ENCODE measurements around the gene CASTOR1.

DNA sequence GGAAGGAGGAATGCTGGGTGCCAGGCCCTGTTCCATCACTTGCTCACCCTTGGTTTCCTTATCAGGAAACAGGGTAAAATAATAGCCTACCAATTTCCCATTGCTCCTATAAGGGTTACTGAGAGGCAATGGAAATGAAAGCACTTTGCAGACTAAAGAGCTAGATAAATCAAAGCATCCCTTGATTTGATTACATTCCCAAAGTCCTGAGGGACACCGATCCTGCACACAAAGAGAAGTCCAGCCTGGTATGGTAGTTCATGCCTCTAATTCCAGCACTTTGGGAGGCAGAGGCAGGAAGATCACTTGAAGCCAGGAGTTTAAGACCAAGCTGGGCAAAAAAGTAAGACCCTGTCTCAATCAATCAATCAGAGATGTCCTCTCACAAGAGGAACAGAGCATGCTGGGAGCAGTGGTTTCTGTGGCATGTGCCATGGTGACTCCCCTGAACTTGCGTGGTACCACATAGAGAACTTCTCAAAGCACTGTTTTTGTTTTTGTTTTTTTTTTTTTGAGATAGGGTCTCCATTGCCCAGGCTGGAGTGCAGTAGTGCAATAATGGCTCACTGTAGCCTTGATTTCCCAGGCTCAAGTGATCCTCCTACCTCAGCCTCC is 26.8 kb upstream of the CASTOR1 start:
- TF ChIP-seq ZNF324 (tag by site-specific recombination; IDR thresholded peaks at IDR 0.05), result no peak
- TF ChIP-seq ZNF776 (tag by site-specific recombination; IDR thresholded peaks at IDR 0.05; ENCODE audit: borderline replicate concordance), result no peak
- no peak for TF ChIP-seq ZBTB20 (tag by site-specific recombination; IDR thresholded peaks at IDR 0.05)
- TF ChIP-seq ZFP37 (tag by site-specific recombination; IDR thresholded peaks at IDR 0.05), result no peak
- TF ChIP-seq, protein P1, sequence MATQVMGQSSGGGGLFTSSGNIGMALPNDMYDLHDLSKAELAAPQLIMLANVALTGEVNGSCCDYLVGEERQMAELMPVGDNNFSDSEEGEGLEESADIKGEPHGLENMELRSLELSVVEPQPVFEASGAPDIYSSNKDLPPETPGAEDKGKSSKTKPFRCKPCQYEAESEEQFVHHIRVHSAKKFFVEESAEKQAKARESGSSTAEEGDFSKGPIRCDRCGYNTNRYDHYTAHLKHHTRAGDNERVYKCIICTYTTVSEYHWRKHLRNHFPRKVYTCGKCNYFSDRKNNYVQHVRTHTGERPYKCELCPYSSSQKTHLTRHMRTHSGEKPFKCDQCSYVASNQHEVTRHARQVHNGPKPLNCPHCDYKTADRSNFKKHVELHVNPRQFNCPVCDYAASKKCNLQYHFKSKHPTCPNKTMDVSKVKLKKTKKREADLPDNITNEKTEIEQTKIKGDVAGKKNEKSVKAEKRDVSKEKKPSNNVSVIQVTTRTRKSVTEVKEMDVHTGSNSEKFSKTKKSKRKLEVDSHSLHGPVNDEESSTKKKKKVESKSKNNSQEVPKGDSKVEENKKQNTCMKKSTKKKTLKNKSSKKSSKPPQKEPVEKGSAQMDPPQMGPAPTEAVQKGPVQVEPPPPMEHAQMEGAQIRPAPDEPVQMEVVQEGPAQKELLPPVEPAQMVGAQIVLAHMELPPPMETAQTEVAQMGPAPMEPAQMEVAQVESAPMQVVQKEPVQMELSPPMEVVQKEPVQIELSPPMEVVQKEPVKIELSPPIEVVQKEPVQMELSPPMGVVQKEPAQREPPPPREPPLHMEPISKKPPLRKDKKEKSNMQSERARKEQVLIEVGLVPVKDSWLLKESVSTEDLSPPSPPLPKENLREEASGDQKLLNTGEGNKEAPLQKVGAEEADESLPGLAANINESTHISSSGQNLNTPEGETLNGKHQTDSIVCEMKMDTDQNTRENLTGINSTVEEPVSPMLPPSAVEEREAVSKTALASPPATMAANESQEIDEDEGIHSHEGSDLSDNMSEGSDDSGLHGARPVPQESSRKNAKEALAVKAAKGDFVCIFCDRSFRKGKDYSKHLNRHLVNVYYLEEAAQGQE (tag by site-specific recombination; IDR thresholded peaks at IDR 0.05), result no peak
- no peak for TF ChIP-seq GLIS2 (tag by site-specific recombination; IDR thresholded peaks at IDR 0.05)
- TF ChIP-seq, protein P2, sequence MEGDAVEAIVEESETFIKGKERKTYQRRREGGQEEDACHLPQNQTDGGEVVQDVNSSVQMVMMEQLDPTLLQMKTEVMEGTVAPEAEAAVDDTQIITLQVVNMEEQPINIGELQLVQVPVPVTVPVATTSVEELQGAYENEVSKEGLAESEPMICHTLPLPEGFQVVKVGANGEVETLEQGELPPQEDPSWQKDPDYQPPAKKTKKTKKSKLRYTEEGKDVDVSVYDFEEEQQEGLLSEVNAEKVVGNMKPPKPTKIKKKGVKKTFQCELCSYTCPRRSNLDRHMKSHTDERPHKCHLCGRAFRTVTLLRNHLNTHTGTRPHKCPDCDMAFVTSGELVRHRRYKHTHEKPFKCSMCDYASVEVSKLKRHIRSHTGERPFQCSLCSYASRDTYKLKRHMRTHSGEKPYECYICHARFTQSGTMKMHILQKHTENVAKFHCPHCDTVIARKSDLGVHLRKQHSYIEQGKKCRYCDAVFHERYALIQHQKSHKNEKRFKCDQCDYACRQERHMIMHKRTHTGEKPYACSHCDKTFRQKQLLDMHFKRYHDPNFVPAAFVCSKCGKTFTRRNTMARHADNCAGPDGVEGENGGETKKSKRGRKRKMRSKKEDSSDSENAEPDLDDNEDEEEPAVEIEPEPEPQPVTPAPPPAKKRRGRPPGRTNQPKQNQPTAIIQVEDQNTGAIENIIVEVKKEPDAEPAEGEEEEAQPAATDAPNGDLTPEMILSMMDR (tag by site-specific recombination; IDR thresholded peaks at IDR 0.05), result no peak
